BLaER1 (cell line): ENCODE results near the gene TMEFF1.
A peak's percentile ranks its signal among the peaks of the same experiment; 100 is the strongest.
"Not testable (repeated sequence)": the region's sequence is repeated elsewhere in the genome, so short reads cannot be mapped to it uniquely, and the experiment has no call there.

Source experiments
- H3K27ac ChIP-seq: shearing (Covaris generic); formaldehyde crosslinking; 2 replicates; pipeline ENCODE4 v1.8.1; 2022
- H3K27me3 ChIP-seq: shearing (Covaris generic); formaldehyde crosslinking; 2 replicates; pipeline ENCODE4 v1.8.1; 2022
- H3K36me3 ChIP-seq: shearing (Covaris generic); formaldehyde crosslinking; 2 replicates; pipeline ENCODE4 v1.8.1; 2022
- H3K4me1 ChIP-seq: shearing (Covaris generic); formaldehyde crosslinking; 2 replicates; pipeline ENCODE4 v1.8.1; 2022
- H3K4me2 ChIP-seq: shearing (Covaris generic); formaldehyde crosslinking; 2 replicates; pipeline ENCODE4 v1.8.1; 2022
- H3K4me3 ChIP-seq: shearing (Covaris generic); formaldehyde crosslinking; 2 replicates; pipeline ENCODE4 v1.8.1; 2022
- H3K9ac ChIP-seq: shearing (Covaris generic); formaldehyde crosslinking; 2 replicates; pipeline ENCODE4 v1.8.1; 2022
- H3K9me3 ChIP-seq: shearing (Covaris generic); formaldehyde crosslinking; 2 replicates; pipeline ENCODE4 v1.8.1; 2022
- H4K20me1 ChIP-seq: shearing (Covaris generic); formaldehyde crosslinking; 2 replicates; pipeline ENCODE4 v1.8.1; 2022
- Cebpa-rat ChIP-seq: shearing (Covaris generic); IDR thresholded peaks from 2 replicates; pipeline ENCODE4 v1.8.1; 2022

The TMEFF1 gene

DNA sequence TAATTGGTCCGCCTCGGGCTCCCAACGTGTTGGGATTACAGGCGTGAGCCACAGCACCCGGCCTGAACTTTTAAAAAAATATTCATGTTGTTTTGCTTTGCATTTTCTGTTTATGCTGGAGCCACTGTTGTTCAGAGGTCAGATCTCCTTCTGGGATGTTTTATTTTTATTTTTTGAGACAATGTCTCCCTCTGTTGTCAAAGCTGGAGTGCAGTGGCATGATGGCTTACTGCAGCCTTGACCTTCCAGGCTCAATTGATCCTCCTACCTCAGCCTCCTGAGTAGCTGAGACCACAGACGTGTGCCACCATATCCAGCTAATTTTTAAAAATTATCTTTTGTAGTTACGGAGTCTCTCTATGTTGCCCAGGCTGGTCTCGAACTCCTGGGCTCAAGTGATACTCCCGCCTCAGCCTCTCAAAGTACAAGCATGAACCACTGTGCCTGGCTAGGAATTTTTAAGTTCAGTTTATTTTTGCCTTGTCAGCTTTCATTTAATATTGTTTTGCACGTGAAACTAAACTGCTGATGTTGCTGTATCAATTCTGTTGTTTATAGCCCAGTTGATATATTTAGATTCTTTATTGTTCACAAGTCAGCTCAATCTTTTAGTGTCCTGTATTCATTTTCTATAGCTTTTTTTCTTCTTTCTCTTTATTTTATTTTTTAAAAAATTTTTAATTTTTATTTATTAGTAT lies 13.7 kb downstream of the TMEFF1 start:
- Histone ChIP-seq H3K27ac (no peak overlapping the region), H3K4me3 (no peak overlapping the region), H3K4me1 (peaks cover 17% of the 10 kb centered on the region), H3K27me3 (no peaks in the 10 kb centered on the region), H3K36me3 (no peaks in the 10 kb centered on the region), H3K4me2 (no peak overlapping the region), H3K9me3 (peaks cover 6% of the 10 kb centered on the region; the same call in 1 of the 2 replicates), H3K9ac (no peak overlapping the region), H4K20me1 (no peaks in the 10 kb centered on the region)
- no peak for TF ChIP-seq Cebpa-rat

DNA sequence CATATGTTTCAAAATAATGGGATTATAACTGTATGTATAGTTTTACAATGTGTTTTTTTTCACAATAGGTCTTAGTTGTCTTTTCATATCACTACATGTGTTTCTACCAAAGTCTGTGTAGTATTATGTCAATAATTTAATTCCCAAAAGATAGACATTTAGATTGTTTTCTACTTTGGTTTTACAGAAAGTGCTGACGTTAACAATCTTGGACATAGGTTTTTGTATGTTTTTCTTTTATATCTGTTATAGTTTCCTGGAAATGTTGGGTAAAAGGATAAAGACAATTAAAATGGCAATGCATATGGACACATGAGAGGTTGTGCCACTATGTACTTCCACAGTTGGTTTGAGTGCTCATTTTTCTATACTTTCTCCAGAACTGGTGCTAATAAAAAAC lies 15.2 kb downstream of the TMEFF1 start:
- Histone ChIP-seq H4K20me1 (no peaks in the 10 kb centered on the region), H3K36me3 (no peaks in the 10 kb centered on the region), H3K4me1 (peaks cover 17% of the 10 kb centered on the region), H3K9me3 (peaks cover 6% of the 10 kb centered on the region; the same call in 1 of the 2 replicates), H3K4me2 (no peak overlapping the region), H3K27me3 (no peaks in the 10 kb centered on the region), H3K27ac (no peak overlapping the region), H3K4me3 (no peak overlapping the region), H3K9ac (no peak overlapping the region)
- no peak for TF ChIP-seq Cebpa-rat

DNA sequence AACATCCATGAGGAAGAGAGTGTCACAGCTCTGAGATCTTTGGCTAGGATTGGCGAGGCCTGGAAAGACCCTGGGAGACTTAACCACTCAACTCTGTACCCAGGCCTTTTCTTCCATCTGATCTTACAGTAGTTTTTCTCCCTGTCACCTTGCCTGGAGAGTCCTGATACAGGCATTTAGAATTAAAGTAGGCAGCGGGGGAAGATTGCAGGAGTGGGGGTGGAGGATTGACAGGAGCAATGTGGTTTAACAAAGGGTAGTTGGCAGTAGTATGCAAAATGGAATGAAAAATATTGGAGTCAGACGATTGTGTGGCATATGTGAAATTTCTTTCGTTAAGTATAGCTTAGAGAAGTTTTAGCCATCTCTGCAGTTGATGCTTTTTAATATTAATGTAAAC lies 16.9 kb downstream of the TMEFF1 start:
- Histone ChIP-seq H3K27me3 (no peaks in the 10 kb centered on the region), H3K9me3 (no peaks in the 10 kb centered on the region), H3K36me3 (no peaks in the 10 kb centered on the region), H3K4me2 (peak overlapping the region; percentile 23), H3K27ac (no peak overlapping the region), H4K20me1 (peaks cover under 1% of the 10 kb centered on the region; the same call in 1 of the 2 replicates), H3K4me1 (peaks cover 17% of the 10 kb centered on the region), H3K9ac (no peak overlapping the region), H3K4me3 (no peak overlapping the region)
- TF ChIP-seq Cebpa-rat: no peak

DNA sequence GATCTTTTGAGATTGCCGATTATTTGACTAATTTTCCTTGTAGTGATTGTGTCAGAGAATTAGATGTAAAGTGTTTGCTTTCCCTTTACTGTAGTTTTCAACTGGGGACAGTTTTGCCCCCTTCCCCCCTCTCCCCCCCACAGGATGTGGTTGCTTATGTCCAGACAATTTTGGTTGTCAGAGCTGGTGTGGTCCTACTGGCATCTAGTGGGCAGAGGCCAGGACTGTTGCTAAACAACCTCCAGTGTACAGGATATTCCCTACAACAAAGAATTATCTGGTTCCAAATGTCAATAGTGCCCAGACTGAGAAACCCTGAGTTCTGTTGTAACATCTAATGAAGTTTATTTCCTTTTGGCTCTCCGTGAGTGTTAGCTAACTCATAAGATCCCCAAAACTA lies 20.0 kb downstream of the TMEFF1 start:
- Histone ChIP-seq H3K27ac (no peak overlapping the region), H3K27me3 (no peaks in the 10 kb centered on the region), H4K20me1 (peaks cover 25% of the 10 kb centered on the region), H3K4me2 (no peak overlapping the region), H3K9ac (no peak overlapping the region), H3K4me1 (peaks cover 17% of the 10 kb centered on the region), H3K9me3 (no peaks in the 10 kb centered on the region), H3K36me3 (no peaks in the 10 kb centered on the region), H3K4me3 (no peak overlapping the region)
- TF ChIP-seq Cebpa-rat: no peak

DNA sequence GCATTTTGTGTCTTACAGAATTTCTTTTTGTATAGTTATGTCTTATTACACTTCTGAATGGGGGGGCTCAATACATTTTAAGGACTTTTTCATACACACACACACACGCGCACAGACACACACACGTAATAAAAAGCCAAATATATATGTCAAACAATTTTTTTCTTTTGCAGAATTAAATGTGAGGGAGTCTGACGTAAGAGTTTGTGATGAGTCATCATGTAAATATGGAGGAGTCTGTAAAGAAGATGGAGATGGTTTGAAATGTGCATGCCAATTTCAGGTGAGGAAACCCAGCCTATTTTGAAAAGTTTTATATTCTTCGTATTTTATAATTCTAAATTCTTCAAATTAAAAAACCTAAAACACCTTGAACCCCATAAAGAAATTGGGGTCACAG lies 25.6 kb downstream of the TMEFF1 start:
- TF ChIP-seq Cebpa-rat: no peak
- no peak overlapping the region for H3K27ac ChIP-seq
- H4K20me1 ChIP-seq: peaks cover 25% of the 10 kb centered on the region
- H3K9ac ChIP-seq: no peak overlapping the region
- H3K4me3 ChIP-seq: no peak overlapping the region
- H3K27me3 ChIP-seq: no peaks in the 10 kb centered on the region
- no peak overlapping the region for H3K4me2 ChIP-seq
- 0 out of 2 replicates have a peak, but pooled peaks cover 3% of the 10 kb centered on the region for H3K9me3 ChIP-seq
- no peaks in the 10 kb centered on the region for H3K4me1 ChIP-seq
- peaks cover 32% of the 10 kb centered on the region for H3K36me3 ChIP-seq

DNA sequence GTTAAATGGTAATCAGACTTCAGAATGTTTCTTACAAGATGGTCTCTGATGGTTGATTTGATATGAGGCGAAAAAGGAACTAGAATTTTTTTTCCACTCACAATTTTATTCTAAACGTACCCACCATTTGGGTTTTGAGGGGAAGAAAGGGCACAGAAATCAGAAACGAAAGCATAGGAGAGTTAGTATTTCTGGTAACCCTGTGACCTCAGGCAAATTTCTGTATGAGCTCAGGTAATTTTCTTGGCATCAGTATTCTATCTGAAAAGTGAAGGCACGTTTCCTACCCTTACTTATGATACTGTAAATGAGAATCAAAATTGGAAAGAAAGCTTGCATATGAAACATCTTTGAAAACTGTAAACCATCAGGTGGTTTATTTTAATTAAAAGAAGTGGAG lies 26.5 kb downstream of the TMEFF1 start:
- 0 out of 2 replicates have a peak, but pooled peaks cover 3% of the 10 kb centered on the region for H3K9me3 ChIP-seq
- TF ChIP-seq Cebpa-rat: no peak
- H3K36me3 ChIP-seq: peaks cover 40% of the 10 kb centered on the region
- H3K27ac ChIP-seq: no peak overlapping the region
- H3K9ac ChIP-seq: no peak overlapping the region
- H4K20me1 ChIP-seq: peaks cover 25% of the 10 kb centered on the region
- H3K4me3 ChIP-seq: no peak overlapping the region
- H3K4me1 ChIP-seq: no peaks in the 10 kb centered on the region
- no peak overlapping the region for H3K4me2 ChIP-seq
- no peaks in the 10 kb centered on the region for H3K27me3 ChIP-seq

DNA sequence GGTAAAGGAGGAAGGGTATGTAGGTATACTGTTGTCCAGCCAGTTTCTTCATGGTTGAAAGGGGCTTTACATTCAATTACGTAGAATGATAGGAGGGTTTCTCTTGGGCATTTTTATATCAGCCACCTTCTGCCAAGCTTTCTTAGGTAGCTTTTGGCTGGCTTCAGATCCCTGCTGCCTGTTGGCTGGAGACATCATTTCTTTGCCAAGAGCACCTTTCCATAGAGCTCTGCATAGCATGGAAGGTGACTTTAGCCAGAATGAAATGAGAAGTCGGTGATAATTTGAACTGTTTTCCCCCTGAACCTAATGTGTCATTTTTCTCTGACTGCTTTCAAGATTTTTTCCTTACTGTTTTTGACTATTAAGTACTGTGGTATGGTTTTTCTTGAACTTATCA lies 26.9 kb downstream of the TMEFF1 start:
- H3K9me3 ChIP-seq: 0 out of 2 replicates have a peak, but pooled peaks cover 3% of the 10 kb centered on the region
- H3K9ac ChIP-seq: no peak overlapping the region
- H3K27me3 ChIP-seq: no peaks in the 10 kb centered on the region
- no peak overlapping the region for H3K4me2 ChIP-seq
- no peaks in the 10 kb centered on the region for H3K4me1 ChIP-seq
- peaks cover 25% of the 10 kb centered on the region for H4K20me1 ChIP-seq
- no peak overlapping the region for H3K4me3 ChIP-seq
- no peak overlapping the region for H3K27ac ChIP-seq
- no peak for TF ChIP-seq Cebpa-rat
- peaks cover 40% of the 10 kb centered on the region for H3K36me3 ChIP-seq

DNA sequence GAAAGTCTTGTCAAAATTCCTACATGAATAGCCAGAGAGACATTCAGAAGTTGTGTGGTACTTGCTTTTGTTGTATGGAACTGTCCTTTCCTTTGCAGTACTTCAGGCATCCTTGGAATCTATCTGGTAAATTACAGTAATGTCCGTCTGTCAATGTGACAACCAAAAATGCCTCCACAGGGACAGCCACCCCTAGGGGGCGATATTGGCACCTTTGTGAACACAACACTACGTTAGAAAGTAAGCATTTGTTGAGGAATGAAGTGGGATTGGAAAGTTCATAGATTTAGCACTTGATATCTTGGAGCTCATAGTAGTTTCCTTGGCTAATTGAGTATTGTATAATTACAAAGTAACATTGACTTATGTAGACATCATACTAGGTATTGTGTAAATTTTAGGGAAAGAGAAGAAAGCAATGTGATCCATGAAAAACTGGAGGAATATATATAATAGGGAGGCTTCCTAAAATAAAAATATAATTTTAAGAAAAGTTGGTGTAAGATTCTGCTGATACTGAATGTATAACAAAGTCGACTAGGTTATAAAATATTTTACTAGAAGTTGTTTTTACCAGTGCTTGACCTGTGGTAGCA lies 32.7 kb downstream of the TMEFF1 start:
- TF ChIP-seq Cebpa-rat: no peak
- Histone ChIP-seq H3K27me3 (no peaks in the 10 kb centered on the region), H3K9me3 (0 out of 2 replicates have a peak, but pooled peaks cover 3% of the 10 kb centered on the region), H3K4me2 (no peak overlapping the region), H3K9ac (no peak overlapping the region), H3K4me1 (no peaks in the 10 kb centered on the region), H3K4me3 (no peak overlapping the region), H4K20me1 (no peaks in the 10 kb centered on the region), H3K27ac (no peak overlapping the region), H3K36me3 (peaks cover 54% of the 10 kb centered on the region)

DNA sequence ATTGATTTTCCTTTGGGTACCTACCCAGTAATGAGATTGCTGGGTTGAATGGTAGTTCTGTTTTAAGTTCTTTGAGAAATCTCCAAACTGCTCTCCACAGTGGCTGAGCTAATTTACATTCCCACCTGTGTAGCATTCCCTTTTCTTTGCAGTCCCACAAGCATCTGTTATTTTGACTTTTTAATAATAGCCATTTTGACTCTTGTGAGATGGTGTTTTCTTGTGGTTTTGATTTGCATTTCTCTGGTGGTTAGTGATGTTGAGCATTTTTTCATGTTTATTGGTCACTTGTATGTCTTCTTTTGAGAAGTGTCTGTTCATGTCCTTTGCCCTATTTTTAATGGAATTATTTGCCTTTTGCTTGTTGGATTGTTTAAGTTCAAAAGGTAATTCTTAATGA lies 34.4 kb downstream of the TMEFF1 start:
- not testable (repeated sequence) for H3K4me2 ChIP-seq, H3K4me3 ChIP-seq, H3K9ac ChIP-seq, H3K27me3 ChIP-seq, H3K27ac ChIP-seq, H3K9me3 ChIP-seq, H3K4me1 ChIP-seq, H4K20me1 ChIP-seq
- peaks cover 47% of the 10 kb centered on the region for H3K36me3 ChIP-seq

DNA sequence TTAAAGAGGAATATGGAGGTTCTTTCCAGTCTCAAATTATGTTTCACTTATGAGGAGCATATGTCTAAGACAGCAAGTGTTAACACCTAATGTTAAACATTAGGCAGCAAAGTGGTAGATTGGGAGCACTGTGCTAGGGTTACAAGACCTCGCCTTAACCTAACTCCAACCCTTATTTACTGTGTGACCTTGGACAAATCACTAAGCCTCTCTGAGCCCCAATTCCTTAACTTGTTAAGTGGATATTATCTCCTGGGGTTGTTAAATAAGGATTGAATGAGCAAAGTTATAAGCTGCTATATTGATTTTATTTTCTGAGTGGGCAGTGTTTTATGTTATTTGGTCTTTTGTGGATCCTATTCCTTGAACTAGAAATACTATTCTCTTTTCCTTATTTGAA lies 38.3 kb downstream of the TMEFF1 start:
- no peak overlapping the region for H3K9ac ChIP-seq
- H3K27ac ChIP-seq: no peak overlapping the region
- H3K4me3 ChIP-seq: no peak overlapping the region
- no peaks in the 10 kb centered on the region for H3K9me3 ChIP-seq
- H3K27me3 ChIP-seq: no peaks in the 10 kb centered on the region
- H3K36me3 ChIP-seq: peaks cover 36% of the 10 kb centered on the region
- no peaks in the 10 kb centered on the region for H3K4me1 ChIP-seq
- no peak for TF ChIP-seq Cebpa-rat
- H4K20me1 ChIP-seq: no peaks in the 10 kb centered on the region
- H3K4me2 ChIP-seq: no peak overlapping the region
